SK-N-SH (cell line): ENCODE data around the gene LMF1. TPM values are rescaled to one million over a fixed set of nuclear protein-coding genes. Genes with fewer than 3 reads are reported as not detected.

Source experiments
- CTCF ChIA-PET: fragments of 300-600, 350-600 bp; formaldehyde crosslinking; extraction: SDS; loops from one replicate; lab custom pipeline; 2021; lab: Yijun Ruan, JAX
- POLR2A ChIA-PET: fragments of 350-600 bp; sonication (Branson Sonifier 250); formaldehyde crosslinking; extraction: SDS; loops from one replicate; lab custom pipeline; 2020; ENCODE audit warnings: antibody characterized with exemption, inconsistent platforms; lab: Yijun Ruan, JAX
- DNase-seq: peaks from one replicate; pipeline ENCODE4 v3.0.0; 2012
- H2AFZ ChIP-seq: fragments of 200-600 bp; sonication (generic); 2 replicates; pipeline ENCODE4 v1.8.1; 2016; ENCODE audit warnings: antibody characterized with exemption, mild to moderate bottlenecking, low read depth
- H3F3A ChIP-seq: fragments of 200-600 bp; sonication (generic); replicated peaks from 2 replicates; pipeline ENCODE3; 2016; ENCODE audit warnings: antibody characterized with exemption, mild to moderate bottlenecking; ENCODE audit not compliant: insufficient read depth
- H3K27ac ChIP-seq, 2 experiments: fragments of 200-500 bp in 1 of 2; fragments of 200-600 bp in 1 of 2; sonication (Bioruptor generic) in 1 of 2; sonication (generic), shearing (Covaris generic) in 1 of 2; 2 replicates each; pipeline versions ENCODE4 v1.5.1 to v1.6.1; 2014 to 2016; ENCODE audit warnings: low read depth in 2 of 2, inconsistent platforms in 1 of 2, low read length in 1 of 2, mild to moderate bottlenecking in 1 of 2, mixed read lengths in 1 of 2
- H3K27me3 ChIP-seq: fragments of 200-600 bp; sonication (generic), shearing (Covaris generic); 2 replicates; pipeline ENCODE4 v1.6.1; 2016; ENCODE audit warnings: mixed run types; ENCODE audit not compliant: insufficient read depth
- H3K36me3 ChIP-seq, 2 experiments: fragments of 200-500 bp in 1 of 2; fragments of 200-600 bp in 1 of 2; sonication (Bioruptor generic) in 1 of 2; sonication (generic) in 1 of 2; replicated peaks in 1 of 2; 2 replicates each; pipeline versions ENCODE3 to v1.5.1; 2014 to 2016; ENCODE audit warnings: low read length in 1 of 2, mild to moderate bottlenecking in 1 of 2; ENCODE audit not compliant: insufficient read depth in 2 of 2, control insufficient read depth in 1 of 2
- H3K4me1 ChIP-seq, 2 experiments: fragments of 200-500 bp in 1 of 2; fragments of 200-600 bp in 1 of 2; sonication (Bioruptor generic) in 1 of 2; sonication (generic), shearing (Covaris generic) in 1 of 2; 2 replicates each; pipeline versions ENCODE4 v1.5.1 to v1.6.1; 2014 to 2016; ENCODE audit warnings: low read depth in 1 of 2, low read length in 1 of 2, mixed run types in 1 of 2; ENCODE audit not compliant: insufficient read depth in 2 of 2, control insufficient read depth in 1 of 2
- H3K4me2 ChIP-seq: fragments of 200-600 bp; sonication (generic), shearing (Covaris generic); 2 replicates; pipeline ENCODE4 v1.6.1; 2017; ENCODE audit warnings: mixed run types
- H3K4me3 ChIP-seq, 2 experiments: fragments of 200-500 bp in 1 of 2; fragments of 200-600 bp in 1 of 2; sonication (Bioruptor generic) in 1 of 2; sonication (generic), shearing (Covaris generic) in 1 of 2; 2 replicates each; pipeline versions ENCODE4 v1.5.1 to v1.8.1; 2014 to 2016; ENCODE audit warnings: low read depth in 2 of 2, inconsistent platforms in 1 of 2, low read length in 1 of 2, mild to moderate bottlenecking in 1 of 2, mixed read lengths in 1 of 2, moderate library complexity in 1 of 2
- H3K79me2 ChIP-seq: fragments of 200-600 bp; sonication (generic); 2 replicates; pipeline ENCODE4 v1.8.1; 2017; ENCODE audit warnings: mild to moderate bottlenecking; ENCODE audit not compliant: insufficient read depth
- H3K9ac ChIP-seq: fragments of 200-600 bp; sonication (generic); 2 replicates; pipeline ENCODE4 v1.6.1; 2017; ENCODE audit warnings: mixed run types
- H3K9me2 ChIP-seq: fragments of 200-600 bp; sonication (generic); 2 replicates; pipeline ENCODE4 v1.6.1; 2017; ENCODE audit warnings: mixed run types
- H3K9me3 ChIP-seq: fragments of 200-600 bp; sonication (generic); 2 replicates; pipeline ENCODE4 v1.6.1; 2017; ENCODE audit warnings: mixed run types, mild to moderate bottlenecking, moderate library complexity
- H4K20me1 ChIP-seq: fragments of 200-600 bp; sonication (generic); 2 replicates; pipeline ENCODE4 v1.6.1; 2017; ENCODE audit warnings: mild to moderate bottlenecking, mixed run types; ENCODE audit not compliant: insufficient read depth
- ELF1 ChIP-seq: IDR thresholded peaks from 2 replicates; pipeline ENCODE4 v1.4.0; 2012
- EP300 ChIP-seq, 2 experiments: IDR thresholded peaks; 2 replicates each; pipeline versions ENCODE4 v1.4.0 to v1.6.1; 2012; ENCODE audit warnings: borderline replicate concordance in 1 of 2, low read depth in 1 of 2, low read length in 1 of 2
- EZH2phosphoT487 ChIP-seq: fragments of 200-600 bp; sonication (generic); IDR thresholded peaks from 2 replicates; pipeline ENCODE4 v1.6.1; 2017; ENCODE audit warnings: low read depth, mixed run types, mild to moderate bottlenecking, antibody characterized with exemption, moderate library complexity, borderline replicate concordance
- FOSL2 ChIP-seq: IDR thresholded peaks from 2 replicates; pipeline ENCODE4 v1.4.0; 2012; ENCODE audit warnings: low read depth, mild to moderate bottlenecking, moderate library complexity, borderline replicate concordance
- FOXJ3 ChIP-seq: sonication (generic); formaldehyde crosslinking; IDR thresholded peaks from 2 replicates; pipeline ENCODE4 v1.5.1; 2020; ENCODE audit warnings: mild to moderate bottlenecking, missing genetic modification reagents
- GABPA ChIP-seq: IDR thresholded peaks from 2 replicates; pipeline ENCODE4 v1.4.0; 2012; ENCODE audit warnings: low read depth, mild to moderate bottlenecking
- JUND ChIP-seq: IDR thresholded peaks from 2 replicates; pipeline ENCODE4 v1.4.0; 2012
- MEF2A ChIP-seq: IDR thresholded peaks from 2 replicates; pipeline ENCODE4 v1.4.0; 2012; ENCODE audit warnings: low read depth, borderline replicate concordance
- MXI1 ChIP-seq: IDR thresholded peaks from 2 replicates; pipeline ENCODE4 v1.6.1; 2012; ENCODE audit warnings: mild to moderate bottlenecking, low read depth, low read length, improper control_type of control experiment
- NFIC ChIP-seq: IDR thresholded peaks from 2 replicates; pipeline ENCODE4 v1.4.0; 2012; ENCODE audit warnings: borderline replicate concordance
- NRF1 ChIP-seq: IDR thresholded peaks from 2 replicates; pipeline ENCODE4 v1.6.1; 2012; ENCODE audit warnings: low read depth, mild to moderate bottlenecking, low read length
- PBX3 ChIP-seq: IDR thresholded peaks from 2 replicates; pipeline ENCODE4; 2012
- POLR2AphosphoS5 ChIP-seq: IDR thresholded peaks from 2 replicates; pipeline ENCODE4 v1.6.1; 2012; ENCODE audit warnings: low read depth, low read length
- RCOR1 ChIP-seq: fragments of 150-350 bp; IDR thresholded peaks from 2 replicates; pipeline ENCODE4 v1.6.1; 2017; ENCODE audit warnings: antibody characterized with exemption, low read length
- RXRA ChIP-seq: IDR thresholded peaks from 2 replicates; pipeline ENCODE4 v1.4.0; 2012; ENCODE audit warnings: low read depth, mild to moderate bottlenecking, borderline replicate concordance
- SMC3 ChIP-seq: IDR thresholded peaks from 2 replicates; pipeline ENCODE4 v1.6.1; 2012; ENCODE audit warnings: low read depth, low read length, improper control_type of control experiment
- TAF1 ChIP-seq: IDR thresholded peaks from 2 replicates; pipeline ENCODE4 v1.6.1; 2012; ENCODE audit warnings: low read depth, mild to moderate bottlenecking, low read length, moderate library complexity, borderline replicate concordance
- TCF12 ChIP-seq: IDR thresholded peaks from 2 replicates; pipeline ENCODE4 v1.4.0; 2012
- TEAD4 ChIP-seq: IDR thresholded peaks from 2 replicates; pipeline ENCODE4 v1.4.0; 2012; ENCODE audit warnings: mild to moderate bottlenecking, borderline replicate concordance; ENCODE audit not compliant: insufficient read depth
- USF1 ChIP-seq: IDR thresholded peaks from 2 replicates; pipeline ENCODE4 v1.4.0; 2012; ENCODE audit warnings: low read depth, borderline replicate concordance
- USF2 ChIP-seq: fragments of 150-350 bp; IDR thresholded peaks from 2 replicates; pipeline ENCODE4 v1.6.1; 2017; ENCODE audit warnings: antibody characterized with exemption, low read length, low read depth, borderline replicate concordance
- WGBS: methylation state at CpG from one replicate; pipeline ENCODE4 v1.1.6; 2017; ENCODE audit warnings: low lambda C conversion rate; 5-methylcytosine and 5-hydroxymethylcytosine counted together
- polyA plus RNA-seq, 3 experiments: library from polyadenylated mRNA; depleted of rRNA; stranded (reverse); fragments of >200 nt; gene quantifications; 2 replicates each; pipeline ENCODE4 v1.2.3, GENCODE V29; 2012

Gene LMF1
- polyA plus RNA-seq, 1 of the 3 experiments (the other 2 are of a cell fraction), result 5.7 TPM

- ChIA-PET POLR2A (no interaction called here), CTCF (interaction anchor here (1.0 to 1.5 kb wide), 2 partner anchors 46 to 183 kb away, joined by 3 to 4 read pairs; no protein-coding TSS in a partner anchor)
Observed at GRCh38 chr16:874366-875181, 96.2 kb downstream of the LMF1 start.

GRCh38 chr16:873889-874288 is 96.9 kb downstream of the LMF1 start:
- no peak for DNase-seq
- WGBS, result 80% methylated on average over 22 of the region's 22 CpGs
- POLR2A ChIA-PET, result no interaction called here
- no peaks in the 10 kb centered on the region for H3K4me1 ChIP-seq
- CTCF ChIA-PET, result interaction anchor here (1.0 to 1.5 kb wide), 2 partner anchors 46 to 184 kb away, joined by 3 to 4 read pairs; no protein-coding TSS in a partner anchor
- H3K79me2 ChIP-seq, result no peaks in the 10 kb centered on the region
- no peaks in the 10 kb centered on the region for H3K27me3 ChIP-seq
- H4K20me1 ChIP-seq, result no peaks in the 10 kb centered on the region
- H3K36me3 ChIP-seq, result no peaks in the 10 kb centered on the region
- no peaks in the 10 kb centered on the region for H3K9me3 ChIP-seq
- H3F3A ChIP-seq, result no peaks in the 10 kb centered on the region
- no peak overlapping the region for H3K4me2 ChIP-seq
- H3K27ac ChIP-seq, result no peak overlapping the region
- no peak overlapping the region for H2AFZ ChIP-seq
- H3K9ac ChIP-seq, result no peak overlapping the region
- H3K9me2 ChIP-seq, result no peaks in the 10 kb centered on the region
- no peak overlapping the region for H3K4me3 ChIP-seq
- TF ChIP-seq RCOR1 (no peak), POLR2AphosphoS5 (no peak), EZH2phosphoT487 (no peak), RXRA (no peak), MEF2A (no peak), NFIC (no peak), FOSL2 (no peak), SMC3 (no peak), ELF1 (no peak)

More at GRCh38 chr16:874366-875181, 96.2 kb downstream of the LMF1 start:
- Histone ChIP-seq H3K9ac (no peak overlapping the region), H2AFZ (no peak overlapping the region), H3K27ac (no peak overlapping the region), H3F3A (no peaks in the 10 kb centered on the region), H4K20me1 (no peaks in the 10 kb centered on the region), H3K36me3 (no peaks in the 10 kb centered on the region), H3K4me1 (no peaks in the 10 kb centered on the region), H3K4me3 (no peak overlapping the region), H3K27me3 (no peaks in the 10 kb centered on the region), H3K9me3 (no peaks in the 10 kb centered on the region), H3K4me2 (no peak overlapping the region), H3K79me2 (no peaks in the 10 kb centered on the region), H3K9me2 (no peaks in the 10 kb centered on the region)
- WGBS, result 76% methylated on average over 11 of the region's 48 CpGs
- no peak for DNase-seq
- no peak for TF ChIP-seq MXI1
- no peak for TF ChIP-seq EP300 (IDR thresholded peaks at IDR 0.05; ENCODE audit: borderline replicate concordance in 1 of 2, low read depth in 1 of 2, low read length in 1 of 2)
- TF ChIP-seq GABPA, result no peak
- no peak for TF ChIP-seq EZH2phosphoT487
- no peak for TF ChIP-seq TEAD4
- no peak for TF ChIP-seq PBX3
- TF ChIP-seq FOXJ3, result no peak
- no peak for TF ChIP-seq MEF2A
- no peak for TF ChIP-seq JUND
- no peak for TF ChIP-seq TCF12
- no peak for TF ChIP-seq USF2
- no peak for TF ChIP-seq FOSL2
- TF ChIP-seq USF1, result no peak
- TF ChIP-seq NRF1, result no peak
- no peak for TF ChIP-seq TAF1
